Panc1 (cell line): ENCODE measurements around the gene TIE1. TPM values are rescaled to one million over a fixed set of nuclear protein-coding genes. Genes with fewer than 3 reads are reported as not detected.

Source experiments
- ATAC-seq: fragments of 200-7000 bp; cut with Tn5 transposase; 2 replicates; pipeline ENCODE4 v1.9.1; 2020; ENCODE audit warnings: mild to moderate bottlenecking, moderate library complexity
- BruUV-seq: library from RNA; stranded (reverse); fragments of 400-500 nt; replicated peaks from 2 replicates; lab custom pipeline; 2021; lab: Mats Ljungman, UMichigan
- CTCF ChIA-PET: fragments of 300-600 bp; sonication (Branson Sonifier 250); formaldehyde crosslinking; loops from one replicate; lab custom pipeline; 2022; ENCODE audit warnings: antibody characterized with exemption; lab: Charles Lee
- POLR2A ChIA-PET: fragments of 300-600 bp; sonication (Branson Sonifier 250); formaldehyde crosslinking; loops from one replicate; lab custom pipeline; 2022; ENCODE audit warnings: antibody characterized with exemption; lab: Charles Lee
- DNase-seq: peaks from one replicate; pipeline ENCODE4 v3.0.0-alpha.2; 2010; ENCODE audit warnings: low read depth, low spot score
- H3K27ac ChIP-seq: 2 replicates; pipeline ENCODE4 v1.5.1; 2011; ENCODE audit warnings: mild to moderate bottlenecking, low read length, inconsistent platforms
- H3K27me3 ChIP-seq: fragments of 200-500 bp; sonication (Bioruptor generic); 2 replicates; pipeline ENCODE4 v1.6.0; 2014; ENCODE audit warnings: low read length, inconsistent platforms; ENCODE audit not compliant: control insufficient read depth, insufficient read depth
- H3K36me3 ChIP-seq: fragments of 200-500 bp; sonication (Bioruptor generic); 2 replicates; pipeline ENCODE4 v1.5.1; 2014; ENCODE audit warnings: inconsistent platforms, mild to moderate bottlenecking, low read length, moderate library complexity; ENCODE audit not compliant: control insufficient read depth, insufficient read depth
- H3K4me1 ChIP-seq: 2 replicates; pipeline ENCODE4 v1.5.1; 2011; ENCODE audit warnings: inconsistent platforms, mild to moderate bottlenecking, low read length, moderate library complexity; ENCODE audit not compliant: control insufficient read depth, insufficient read depth
- H3K4me3 ChIP-seq, 2 experiments: 2 replicates each; pipeline ENCODE4 v1.5.1; 2011 to 2012; ENCODE audit warnings: low read depth in 2 of 2, low read length in 2 of 2, mild to moderate bottlenecking in 2 of 2, inconsistent platforms in 1 of 2, moderate library complexity in 1 of 2
- H3K9me3 ChIP-seq: fragments of 200-500 bp; sonication (Bioruptor generic); 2 replicates; pipeline ENCODE4 v1.5.1; 2014; ENCODE audit warnings: low read depth, mild to moderate bottlenecking, inconsistent platforms, low read length, moderate library complexity; ENCODE audit not compliant: control insufficient read depth, insufficient read depth
- POLR2AphosphoS5 ChIP-seq: IDR thresholded peaks from 2 replicates; pipeline ENCODE4 v1.6.1; 2012; ENCODE audit warnings: mild to moderate bottlenecking, low read depth, low read length, moderate library complexity
- SIN3A ChIP-seq: IDR thresholded peaks from 2 replicates; pipeline ENCODE4 v1.6.1; 2012; ENCODE audit warnings: low read depth, mild to moderate bottlenecking, low read length, moderate library complexity, borderline replicate concordance; ENCODE audit not compliant: insufficient read depth
- TCF7L2 ChIP-seq: IDR thresholded peaks from 2 replicates; pipeline ENCODE4 v1.6.1; 2011; ENCODE audit warnings: mild to moderate bottlenecking, low read depth, low read length, inconsistent platforms
- in situ Hi-C: cut with HindIII; loops from 2 replicates; pipeline ENCODE4 v1.10.0; 2016; ENCODE audit warnings: low sequenced_read_pairs, low pct_unique_long_range_greater_than_20kb
- intact Hi-C: fragments of 100-400 bp; cut with micrococcal nuclease; formaldehyde crosslinking; loops from one replicate; pipeline ENCODE4 v1.10.0; 2022; ENCODE audit not compliant: unreplicated experiment
- total RNA-seq: library from RNA; stranded (reverse); gene quantifications from one replicate; pipeline ENCODE4 v1.2.1, GENCODE V29; 2021; ENCODE audit not compliant: unreplicated experiment
- TF ChIP-seq, protein P1 (sequence below), 2 experiments: IDR thresholded peaks; 2 replicates each; pipeline ENCODE4 v1.6.1; 2011 to 2012; ENCODE audit warnings: low read depth in 2 of 2, control low read depth in 1 of 2, low read length in 1 of 2, mild to moderate bottlenecking in 1 of 2, moderate library complexity in 1 of 2; ENCODE audit not compliant: insufficient read depth in 1 of 2
- TF ChIP-seq, protein P2 (sequence below): fragments of 450-650 bp; IDR thresholded peaks from 2 replicates; pipeline ENCODE4 v1.5.1; 2017; ENCODE audit warnings: mild to moderate bottlenecking

Gene TIE1
- total RNA-seq, 1 experiment from 2014 or later, result 0.28 TPM

DNA sequence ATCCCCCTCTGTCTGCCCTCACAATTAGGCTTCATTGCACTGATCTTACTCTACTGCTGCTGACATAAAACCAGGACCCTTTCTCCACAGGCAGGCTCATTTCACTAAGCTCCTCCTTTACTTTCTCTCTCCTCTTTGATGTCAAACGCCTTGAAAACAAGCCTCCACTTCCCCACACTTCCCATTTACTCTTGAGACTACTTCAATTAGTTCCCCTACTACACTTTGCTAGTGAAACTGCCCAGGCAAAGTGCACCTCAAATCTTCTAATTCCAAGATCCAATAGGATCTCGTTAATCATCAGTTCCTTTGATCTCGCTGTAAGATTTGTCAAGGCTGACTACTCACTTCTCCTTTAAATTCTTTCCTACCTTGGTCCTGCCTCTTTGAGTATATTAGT lies 52.1 kb downstream of the TIE1 start:
- no peaks in the 10 kb centered on the region for H3K36me3 ChIP-seq
- TF ChIP-seq POLR2AphosphoS5 (no peak), TCF7L2 (peak; percentile 47; the same call in 1 of the 2 replicates)
- no peak overlapping the region for H3K27ac ChIP-seq
- H3K4me3 ChIP-seq, result no peak overlapping the region
- POLR2A ChIA-PET, result interaction anchor here (0.5 kb wide), 1 partner anchor 68 kb away, joined by 3 read pairs; no protein-coding TSS in a partner anchor
- in situ Hi-C loops, result no loop called here
- peaks cover 17% of the 10 kb centered on the region for H3K4me1 ChIP-seq
- CTCF ChIA-PET, result no interaction called here
- BruUV-seq, result no TSS peak
- intact Hi-C loops, result no loop called here
- DNase-seq, result no peak
- H3K27me3 ChIP-seq, result no peaks in the 10 kb centered on the region
- no peaks in the 10 kb centered on the region for H3K9me3 ChIP-seq
- no peak for ATAC-seq

DNA sequence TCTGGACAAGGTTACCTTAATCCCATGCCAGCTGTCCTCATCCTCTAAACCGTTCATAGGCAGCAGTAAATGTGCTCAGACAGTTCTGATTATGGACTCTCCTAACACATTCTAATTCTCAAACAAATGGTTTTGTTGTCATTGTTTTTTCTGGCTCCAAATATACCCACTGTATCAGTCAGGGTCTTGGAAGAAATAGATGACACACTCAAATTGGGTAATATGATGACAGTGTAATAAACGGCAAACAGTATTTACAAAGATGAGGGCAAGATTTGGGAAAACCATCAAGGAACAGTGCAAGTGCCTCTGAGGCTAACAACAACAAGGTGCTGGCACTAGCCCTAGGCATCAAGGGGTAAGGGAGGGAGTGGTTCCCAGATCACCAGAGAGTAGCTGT lies 53.7 kb downstream of the TIE1 start:
- H3K4me1 ChIP-seq, result peaks cover 14% of the 10 kb centered on the region
- ChIA-PET POLR2A (no interaction called here), CTCF (no interaction called here)
- ATAC-seq (no peak), DNase-seq (no peak)
- no TSS peak for BruUV-seq
- no peak for TF ChIP-seq POLR2AphosphoS5
- TF ChIP-seq, protein P1, sequence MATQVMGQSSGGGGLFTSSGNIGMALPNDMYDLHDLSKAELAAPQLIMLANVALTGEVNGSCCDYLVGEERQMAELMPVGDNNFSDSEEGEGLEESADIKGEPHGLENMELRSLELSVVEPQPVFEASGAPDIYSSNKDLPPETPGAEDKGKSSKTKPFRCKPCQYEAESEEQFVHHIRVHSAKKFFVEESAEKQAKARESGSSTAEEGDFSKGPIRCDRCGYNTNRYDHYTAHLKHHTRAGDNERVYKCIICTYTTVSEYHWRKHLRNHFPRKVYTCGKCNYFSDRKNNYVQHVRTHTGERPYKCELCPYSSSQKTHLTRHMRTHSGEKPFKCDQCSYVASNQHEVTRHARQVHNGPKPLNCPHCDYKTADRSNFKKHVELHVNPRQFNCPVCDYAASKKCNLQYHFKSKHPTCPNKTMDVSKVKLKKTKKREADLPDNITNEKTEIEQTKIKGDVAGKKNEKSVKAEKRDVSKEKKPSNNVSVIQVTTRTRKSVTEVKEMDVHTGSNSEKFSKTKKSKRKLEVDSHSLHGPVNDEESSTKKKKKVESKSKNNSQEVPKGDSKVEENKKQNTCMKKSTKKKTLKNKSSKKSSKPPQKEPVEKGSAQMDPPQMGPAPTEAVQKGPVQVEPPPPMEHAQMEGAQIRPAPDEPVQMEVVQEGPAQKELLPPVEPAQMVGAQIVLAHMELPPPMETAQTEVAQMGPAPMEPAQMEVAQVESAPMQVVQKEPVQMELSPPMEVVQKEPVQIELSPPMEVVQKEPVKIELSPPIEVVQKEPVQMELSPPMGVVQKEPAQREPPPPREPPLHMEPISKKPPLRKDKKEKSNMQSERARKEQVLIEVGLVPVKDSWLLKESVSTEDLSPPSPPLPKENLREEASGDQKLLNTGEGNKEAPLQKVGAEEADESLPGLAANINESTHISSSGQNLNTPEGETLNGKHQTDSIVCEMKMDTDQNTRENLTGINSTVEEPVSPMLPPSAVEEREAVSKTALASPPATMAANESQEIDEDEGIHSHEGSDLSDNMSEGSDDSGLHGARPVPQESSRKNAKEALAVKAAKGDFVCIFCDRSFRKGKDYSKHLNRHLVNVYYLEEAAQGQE (IDR thresholded peaks at IDR 0.05; ENCODE audit: insufficient read depth in 1 of 2, low read depth in 2 of 2, low read length in 1 of 2), result no peak
- no peak for TF ChIP-seq TCF7L2
- TF ChIP-seq SIN3A, result no peak
- TF ChIP-seq, protein P2, sequence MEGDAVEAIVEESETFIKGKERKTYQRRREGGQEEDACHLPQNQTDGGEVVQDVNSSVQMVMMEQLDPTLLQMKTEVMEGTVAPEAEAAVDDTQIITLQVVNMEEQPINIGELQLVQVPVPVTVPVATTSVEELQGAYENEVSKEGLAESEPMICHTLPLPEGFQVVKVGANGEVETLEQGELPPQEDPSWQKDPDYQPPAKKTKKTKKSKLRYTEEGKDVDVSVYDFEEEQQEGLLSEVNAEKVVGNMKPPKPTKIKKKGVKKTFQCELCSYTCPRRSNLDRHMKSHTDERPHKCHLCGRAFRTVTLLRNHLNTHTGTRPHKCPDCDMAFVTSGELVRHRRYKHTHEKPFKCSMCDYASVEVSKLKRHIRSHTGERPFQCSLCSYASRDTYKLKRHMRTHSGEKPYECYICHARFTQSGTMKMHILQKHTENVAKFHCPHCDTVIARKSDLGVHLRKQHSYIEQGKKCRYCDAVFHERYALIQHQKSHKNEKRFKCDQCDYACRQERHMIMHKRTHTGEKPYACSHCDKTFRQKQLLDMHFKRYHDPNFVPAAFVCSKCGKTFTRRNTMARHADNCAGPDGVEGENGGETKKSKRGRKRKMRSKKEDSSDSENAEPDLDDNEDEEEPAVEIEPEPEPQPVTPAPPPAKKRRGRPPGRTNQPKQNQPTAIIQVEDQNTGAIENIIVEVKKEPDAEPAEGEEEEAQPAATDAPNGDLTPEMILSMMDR, result no peak
- H3K4me3 ChIP-seq, result no peak overlapping the region
- H3K36me3 ChIP-seq, result no peaks in the 10 kb centered on the region; the same call in 1 of the 2 replicates
- no peak overlapping the region for H3K27ac ChIP-seq
- H3K27me3 ChIP-seq, result no peaks in the 10 kb centered on the region
- no peaks in the 10 kb centered on the region for H3K9me3 ChIP-seq
- in situ Hi-C loops, result no loop called here
- intact Hi-C loops, result no loop called here

DNA sequence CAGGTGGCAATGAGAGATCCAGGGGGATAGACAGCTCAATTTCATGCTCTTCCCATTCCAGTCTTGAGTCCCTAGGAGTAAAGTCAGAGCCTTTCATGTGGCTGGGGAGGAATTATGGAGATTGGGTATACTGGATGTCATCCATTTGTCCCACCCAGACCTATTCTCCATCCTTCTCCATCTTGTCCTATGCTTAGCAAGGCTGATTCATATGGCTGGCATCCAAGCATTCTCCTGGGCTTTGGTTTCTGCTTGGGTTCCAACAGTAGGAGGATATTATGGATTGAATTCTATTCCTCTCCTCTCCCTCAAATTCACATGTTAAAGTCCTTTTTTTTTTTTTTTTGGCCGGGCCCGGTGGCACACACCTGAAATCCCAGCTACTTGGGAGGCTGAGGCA lies 54.2 kb downstream of the TIE1 start:
- Histone ChIP-seq H3K9me3 (no peaks in the 10 kb centered on the region), H3K27me3 (no peaks in the 10 kb centered on the region), H3K27ac (no peak overlapping the region), H3K36me3 (peaks cover 3% of the 10 kb centered on the region; the same call in 1 of the 2 replicates), H3K4me1 (peaks cover 10% of the 10 kb centered on the region), H3K4me3 (no peak overlapping the region)
- CTCF ChIA-PET, result no interaction called here
- TF ChIP-seq, protein P2, result no peak
- TF ChIP-seq TCF7L2, result no peak
- TF ChIP-seq, protein P1 (IDR thresholded peaks at IDR 0.05; ENCODE audit: insufficient read depth in 1 of 2, low read depth in 2 of 2, low read length in 1 of 2), result no peak
- POLR2A ChIA-PET, result no interaction called here
- intact Hi-C loops, result loop anchor here (5.0 kb wide), 1 partner anchor 118 kb away; no protein-coding TSS in a partner anchor
- no peak for ATAC-seq
- DNase-seq, result no peak
- BruUV-seq, result no TSS peak
- in situ Hi-C loops, result no loop called here
